Suppressor macrophage treated with lipopolysaccharide for 4 hours (primary cell): Measurements from ENCODE around the gene UBL4B.
A peak's percentile ranks its signal among the peaks of the same experiment; 100 is the strongest.

Experiments used
- DNase-seq: peaks from one replicate; pipeline ENCODE4 v3.0.0-alpha.2; 2020

The UBL4B gene

DNA sequence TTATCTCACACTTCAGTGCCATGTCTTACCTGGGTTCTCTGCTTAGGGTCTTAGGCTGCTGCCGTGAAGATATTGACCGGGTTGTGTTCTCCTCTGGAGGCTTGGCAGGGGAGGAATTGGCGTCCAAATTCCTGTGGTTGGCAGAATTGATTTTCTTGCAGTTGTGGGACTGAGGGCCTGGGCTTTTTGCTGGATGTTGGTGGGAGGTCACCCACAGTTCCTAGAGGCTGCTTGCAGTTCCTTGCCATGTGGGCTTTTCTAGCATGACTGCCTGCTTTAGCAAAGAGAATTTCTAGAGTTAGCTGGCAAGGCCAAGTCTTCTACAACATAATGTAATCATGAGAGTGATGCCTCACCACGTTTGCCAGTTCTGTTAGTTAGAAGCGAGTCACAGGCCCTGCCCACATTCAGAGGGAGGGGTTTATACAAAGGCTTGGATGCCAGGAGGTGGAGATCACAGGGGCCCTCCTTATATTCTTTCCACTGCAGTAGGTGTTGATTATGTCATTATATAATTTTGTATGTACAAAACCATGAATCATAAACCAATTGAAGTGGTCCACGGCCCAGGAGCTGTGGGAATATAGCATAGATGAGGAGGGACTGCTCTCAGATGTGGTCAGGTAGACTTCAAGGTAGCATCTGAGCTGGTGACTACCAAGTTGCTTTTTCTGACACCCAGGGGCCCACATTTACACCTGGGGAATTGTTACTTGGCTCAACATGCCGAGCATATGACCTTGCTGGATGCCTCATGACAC, 6.6 kb downstream of the UBL4B start:
- peak; percentile 23 for DNase-seq

DNA sequence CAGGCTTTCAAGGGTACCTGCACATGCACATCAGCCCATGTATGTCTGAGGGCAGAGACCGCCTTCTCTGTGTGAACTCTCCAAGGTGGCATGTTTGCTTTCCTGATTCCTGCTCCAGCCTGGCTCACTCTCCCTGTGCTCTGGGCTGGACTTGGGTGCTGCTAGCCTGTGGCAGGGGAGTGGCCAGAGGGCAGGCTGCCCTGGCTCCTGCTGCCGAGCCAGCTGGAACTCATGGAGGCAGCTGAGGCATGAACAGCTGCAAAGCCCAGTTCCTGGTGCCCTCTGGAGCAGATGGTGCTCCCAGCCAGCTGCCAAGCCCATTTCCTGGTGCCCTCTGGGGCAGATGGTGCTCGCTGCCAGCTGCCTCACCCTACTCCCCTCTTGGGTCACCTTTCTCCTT, 7.6 kb downstream of the UBL4B start:
- DNase-seq: no peak

DNA sequence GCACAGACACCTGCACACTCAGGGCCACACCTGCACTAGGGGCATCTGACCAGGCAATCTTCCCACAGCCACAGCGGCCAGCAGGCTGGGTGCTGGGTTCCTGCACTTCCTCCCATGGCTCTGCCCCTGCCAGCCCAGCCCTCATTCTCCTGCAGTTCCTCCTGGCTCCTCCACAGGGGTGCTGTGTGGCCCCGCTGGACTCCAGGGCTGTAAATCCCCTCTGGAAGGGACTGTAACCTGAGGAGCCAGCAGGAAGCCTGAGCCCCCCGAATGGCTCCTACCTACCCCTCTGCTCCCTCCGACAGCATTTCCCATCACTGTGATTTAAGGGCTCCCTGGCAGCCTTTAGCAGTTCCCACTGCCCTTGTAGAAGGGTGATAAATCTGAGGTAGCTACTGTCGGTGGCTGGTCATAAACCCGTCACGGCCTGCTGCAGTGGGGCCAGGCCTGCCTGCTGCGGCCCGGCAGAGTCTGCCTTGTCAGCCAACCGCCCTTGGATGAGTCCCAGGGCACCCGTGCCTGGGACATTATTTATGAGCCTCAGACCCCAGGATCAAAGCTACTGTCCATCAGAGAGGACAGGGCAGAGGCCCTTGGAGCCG, 8.8 kb downstream of the UBL4B start:
- DNase-seq: no peak

DNA sequence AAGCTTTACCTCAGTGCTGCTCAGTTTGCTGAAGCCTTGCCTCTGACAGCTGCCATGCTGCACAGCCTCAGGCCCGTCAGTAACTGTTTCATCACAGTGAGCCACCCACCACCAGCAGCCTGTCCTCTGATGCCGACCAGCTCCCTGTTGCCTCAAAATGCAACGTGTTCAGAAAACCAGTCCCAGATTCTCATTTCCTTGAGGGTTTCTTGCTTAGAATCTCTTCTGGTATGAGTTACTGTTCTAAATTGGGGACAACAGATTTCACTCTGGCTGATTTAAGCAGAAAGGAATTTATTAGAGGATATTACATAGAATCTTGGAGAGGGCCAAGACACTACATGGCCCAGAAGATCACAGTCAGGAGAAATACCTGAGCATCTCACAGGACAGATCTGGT, 11.0 kb downstream of the UBL4B start:
- no peak for DNase-seq

DNA sequence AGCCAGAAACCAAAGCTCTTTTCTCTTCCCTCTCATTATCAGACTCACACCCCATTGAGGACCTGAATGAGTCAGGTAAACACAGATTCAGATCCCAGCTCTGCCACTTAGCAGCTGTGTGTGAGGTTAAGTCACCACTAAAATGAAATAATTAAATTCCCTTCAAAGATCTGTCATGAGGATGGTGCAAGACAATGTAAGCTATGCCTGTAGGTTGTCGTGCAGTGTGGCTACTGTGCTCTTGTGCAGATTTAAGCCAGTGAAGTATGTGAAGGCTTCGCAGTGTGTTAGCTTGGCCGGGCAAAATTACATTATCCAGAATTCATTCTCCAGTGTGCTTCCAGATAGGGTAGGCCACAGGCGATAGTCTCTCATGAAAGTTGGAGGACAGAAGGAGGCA, 13.6 kb downstream of the UBL4B start:
- DNase-seq: no peak

DNA sequence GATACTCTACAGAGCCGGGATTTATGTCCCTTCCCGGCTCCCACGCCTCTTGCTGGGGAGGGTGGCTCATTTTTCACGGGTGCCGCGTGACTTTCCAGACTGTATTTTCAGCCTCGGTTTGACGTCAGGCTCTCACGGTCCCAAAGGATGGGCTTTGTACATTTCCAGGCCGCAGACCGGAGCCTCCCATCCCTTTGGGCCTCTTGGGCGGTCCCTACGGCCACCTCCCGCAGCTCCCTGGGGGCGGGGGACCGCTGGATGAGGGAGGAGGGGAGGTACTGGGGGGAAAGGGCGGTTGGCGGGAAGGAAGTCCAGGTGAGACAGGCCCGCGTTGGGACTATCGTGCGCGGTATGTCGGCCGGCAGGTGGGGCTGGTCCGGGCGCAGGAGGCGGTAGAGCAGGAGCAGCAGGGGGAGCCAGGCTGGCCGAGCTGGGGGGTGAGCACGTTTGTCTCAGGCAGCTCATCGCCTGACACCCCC, 17.9 kb downstream of the UBL4B start:
- no peak for DNase-seq

DNA sequence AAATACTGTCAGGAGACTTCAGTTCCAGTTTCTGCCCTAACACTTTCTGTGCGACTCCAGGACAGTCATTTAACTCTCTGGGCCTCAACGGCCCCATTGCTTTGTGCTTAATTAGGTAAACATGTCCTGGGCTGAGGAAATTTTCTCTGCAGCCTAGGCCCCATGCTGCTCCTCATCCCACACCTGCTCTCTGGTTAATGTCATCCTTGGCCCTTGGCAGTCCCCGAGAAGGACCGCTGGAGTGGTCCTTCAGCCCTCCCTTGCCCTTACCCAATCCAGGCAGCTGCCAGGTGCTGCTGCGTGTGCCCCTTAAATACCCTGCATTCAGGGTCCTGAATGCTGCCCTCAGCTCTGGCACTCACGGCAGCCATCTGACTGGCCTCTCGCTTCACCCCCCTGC, 18.7 kb downstream of the UBL4B start:
- no peak for DNase-seq

DNA sequence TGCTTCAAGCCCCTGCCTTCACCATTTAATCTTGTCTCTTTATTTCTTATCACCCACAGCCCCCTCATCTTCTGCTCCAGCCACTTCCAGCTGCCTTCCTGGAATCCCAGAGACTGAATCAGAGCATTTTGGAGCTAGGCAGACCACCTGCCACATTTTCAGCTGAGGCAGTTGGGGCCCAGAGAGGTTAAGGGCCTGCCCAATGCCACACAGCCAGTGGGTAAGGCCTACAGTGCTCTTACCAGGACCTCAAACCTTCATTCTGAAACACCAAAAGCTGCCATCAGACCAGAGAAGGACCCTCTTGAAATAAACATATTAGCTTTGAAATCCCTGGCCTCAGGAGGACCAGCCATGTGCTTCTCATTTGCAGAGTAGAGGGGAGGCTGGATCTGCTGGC, 20.4 kb downstream of the UBL4B start:
- no peak for DNase-seq

DNA sequence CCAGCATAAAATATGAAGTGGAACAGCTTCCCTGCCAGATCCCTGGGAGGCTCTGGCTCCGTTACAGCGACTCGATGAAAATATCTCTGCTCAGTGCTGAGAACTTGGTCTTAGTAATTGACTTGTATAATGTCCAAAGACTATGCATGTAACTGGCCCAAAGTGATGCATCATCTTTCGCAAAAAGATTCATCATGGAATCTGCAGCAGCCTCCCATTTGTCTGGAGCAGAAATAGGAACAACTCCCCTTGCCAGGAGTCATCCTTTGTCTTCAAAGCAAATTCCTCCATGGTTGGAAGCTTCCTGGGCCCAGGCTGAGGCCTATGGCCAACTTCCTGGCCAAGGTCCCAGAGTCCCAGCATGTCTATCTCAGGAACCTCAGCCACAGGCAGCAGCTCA, 21.2 kb downstream of the UBL4B start:
- no peak for DNase-seq

DNA sequence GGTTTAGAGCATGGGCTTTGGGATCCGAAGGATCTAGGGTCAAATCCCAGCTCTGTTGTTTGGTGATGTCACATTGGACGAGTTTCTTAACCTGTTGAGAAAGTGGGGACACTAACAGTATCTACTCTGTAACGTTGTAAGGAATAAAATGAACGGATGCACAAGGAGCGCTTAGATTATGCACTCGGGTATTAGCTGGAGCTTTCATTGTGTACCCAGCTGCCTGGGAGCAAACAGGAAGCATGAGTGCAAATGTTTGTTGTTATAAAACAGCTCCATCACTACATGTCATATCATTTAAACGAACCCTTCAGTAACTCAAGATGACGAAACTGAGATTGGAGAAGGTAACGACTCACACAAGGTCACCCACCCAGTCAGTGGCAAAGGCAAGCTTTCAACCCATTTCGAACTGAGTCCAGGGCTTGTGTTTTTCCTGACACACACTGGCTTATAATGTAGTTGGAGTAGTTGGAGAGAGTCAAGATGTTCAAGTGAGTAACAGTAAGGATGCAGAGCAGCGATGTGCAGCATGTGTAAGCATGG, 21.9 kb downstream of the UBL4B start:
- DNase-seq: no peak

DNA sequence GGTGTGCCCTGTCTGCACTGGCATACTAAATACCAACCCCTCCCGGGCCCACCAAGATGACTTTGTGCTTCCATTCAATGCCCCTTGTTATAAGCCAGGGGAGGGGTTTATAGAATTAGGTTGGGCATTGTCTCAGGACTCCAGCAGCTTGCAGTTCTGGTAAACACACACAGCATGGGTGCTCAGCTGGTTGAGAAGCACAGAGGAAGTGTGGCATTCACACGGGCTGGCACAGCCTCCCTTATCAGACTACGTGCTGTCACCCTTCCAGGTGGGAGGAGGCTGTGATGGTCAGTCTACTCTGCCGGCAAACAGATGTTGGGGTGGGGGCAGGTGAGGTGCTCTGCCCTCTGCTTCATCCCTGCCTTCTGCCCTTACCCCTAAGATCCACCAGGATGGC, 23.0 kb downstream of the UBL4B start:
- no peak for DNase-seq

DNA sequence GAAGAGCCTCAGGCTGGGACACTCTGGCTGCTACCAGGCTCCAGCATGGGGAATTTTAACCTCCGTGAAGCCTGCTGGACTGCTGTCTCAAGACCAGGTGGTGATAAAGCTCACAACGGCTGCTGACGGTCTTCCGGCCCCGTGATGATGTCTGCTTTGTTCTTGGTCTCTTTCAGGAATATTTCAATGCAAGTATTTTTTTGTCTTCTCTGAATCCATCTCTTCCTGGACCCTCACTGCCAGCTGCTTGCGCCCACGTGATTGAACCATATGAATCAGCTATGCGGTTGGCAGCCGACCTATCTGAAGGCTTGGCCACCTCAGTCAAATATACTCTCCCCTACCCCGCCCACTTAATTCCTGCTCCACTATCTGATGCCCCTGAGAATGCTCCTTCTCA, 23.4 kb downstream of the UBL4B start:
- no peak for DNase-seq

DNA sequence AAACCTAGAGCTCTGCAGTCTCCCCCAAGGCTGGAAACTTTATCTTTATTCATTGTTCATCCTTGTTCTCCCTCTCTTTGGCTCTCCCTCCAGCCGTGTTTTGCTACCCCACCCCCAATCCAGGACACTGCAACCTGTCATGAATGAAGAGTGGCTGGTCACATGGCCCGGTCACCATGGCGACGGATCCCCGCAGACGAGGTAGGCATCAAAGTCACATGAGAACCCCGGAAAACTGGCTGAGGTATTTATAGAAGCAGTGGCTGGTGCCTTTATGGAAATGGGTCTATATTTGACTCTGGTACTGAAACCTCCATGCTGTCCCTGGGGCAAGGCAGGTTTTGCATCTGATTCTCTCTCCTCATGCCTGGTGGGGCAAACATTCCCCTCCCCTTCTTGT, 24.7 kb downstream of the UBL4B start:
- DNase-seq: no peak

DNA sequence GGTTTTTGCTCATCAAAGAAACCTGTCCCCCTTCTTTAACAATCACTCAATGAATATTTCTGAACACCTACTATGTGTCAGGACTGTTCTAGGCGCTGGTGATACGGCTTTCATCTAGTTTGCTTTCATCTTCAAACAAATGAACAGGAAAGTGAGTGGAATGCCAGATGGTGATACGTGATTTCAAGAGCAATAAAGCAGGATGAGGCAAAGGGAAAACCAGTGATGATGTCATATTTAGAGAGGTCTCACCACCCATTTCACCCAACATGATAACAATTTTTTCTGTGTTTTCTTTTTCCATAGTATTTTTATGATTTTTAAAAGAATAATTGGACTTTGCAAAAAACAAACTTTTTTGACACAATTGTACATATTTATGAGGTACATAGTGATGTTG, 26.7 kb downstream of the UBL4B start:
- DNase-seq: no peak

DNA sequence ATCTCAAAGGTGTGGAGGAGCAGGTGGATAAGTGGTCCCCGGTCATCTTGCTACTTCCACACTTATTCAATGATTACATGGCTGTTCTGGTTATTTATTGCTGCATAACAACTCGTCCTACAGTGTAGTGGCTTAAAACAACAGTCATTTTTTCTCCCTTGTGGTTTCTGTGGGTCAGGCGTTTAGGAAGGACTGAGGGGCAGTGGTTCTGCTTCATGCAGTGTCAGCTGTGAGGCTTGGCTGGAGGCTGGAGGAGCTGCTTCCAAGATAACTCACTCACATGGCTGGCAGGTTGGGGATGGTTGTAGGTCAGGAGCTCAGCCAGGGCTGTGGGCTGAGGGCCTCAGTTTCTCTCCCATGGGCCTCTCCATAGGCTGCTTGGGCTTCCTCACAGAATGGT, 32.1 kb downstream of the UBL4B start:
- no peak for DNase-seq

DNA sequence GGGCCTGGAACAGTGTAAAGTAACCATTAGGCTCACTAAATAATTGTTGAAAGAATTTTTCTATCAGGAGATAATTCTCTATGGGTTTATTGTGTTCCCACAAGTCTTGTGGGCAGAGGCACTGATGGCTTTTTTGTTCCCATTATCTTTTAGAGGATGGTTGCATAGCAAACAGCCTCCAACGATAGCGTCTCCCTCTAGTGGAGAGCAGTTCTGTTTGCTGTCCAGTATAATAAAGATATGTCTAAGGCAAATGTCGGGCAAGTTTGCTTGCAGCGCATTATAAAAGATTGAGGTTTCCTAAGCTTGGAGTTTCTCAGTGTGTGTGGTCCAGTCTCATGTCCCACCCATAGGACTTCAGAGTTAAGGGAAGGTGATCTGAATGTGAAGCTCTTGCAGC, 36.7 kb downstream of the UBL4B start:
- no peak for DNase-seq

DNA sequence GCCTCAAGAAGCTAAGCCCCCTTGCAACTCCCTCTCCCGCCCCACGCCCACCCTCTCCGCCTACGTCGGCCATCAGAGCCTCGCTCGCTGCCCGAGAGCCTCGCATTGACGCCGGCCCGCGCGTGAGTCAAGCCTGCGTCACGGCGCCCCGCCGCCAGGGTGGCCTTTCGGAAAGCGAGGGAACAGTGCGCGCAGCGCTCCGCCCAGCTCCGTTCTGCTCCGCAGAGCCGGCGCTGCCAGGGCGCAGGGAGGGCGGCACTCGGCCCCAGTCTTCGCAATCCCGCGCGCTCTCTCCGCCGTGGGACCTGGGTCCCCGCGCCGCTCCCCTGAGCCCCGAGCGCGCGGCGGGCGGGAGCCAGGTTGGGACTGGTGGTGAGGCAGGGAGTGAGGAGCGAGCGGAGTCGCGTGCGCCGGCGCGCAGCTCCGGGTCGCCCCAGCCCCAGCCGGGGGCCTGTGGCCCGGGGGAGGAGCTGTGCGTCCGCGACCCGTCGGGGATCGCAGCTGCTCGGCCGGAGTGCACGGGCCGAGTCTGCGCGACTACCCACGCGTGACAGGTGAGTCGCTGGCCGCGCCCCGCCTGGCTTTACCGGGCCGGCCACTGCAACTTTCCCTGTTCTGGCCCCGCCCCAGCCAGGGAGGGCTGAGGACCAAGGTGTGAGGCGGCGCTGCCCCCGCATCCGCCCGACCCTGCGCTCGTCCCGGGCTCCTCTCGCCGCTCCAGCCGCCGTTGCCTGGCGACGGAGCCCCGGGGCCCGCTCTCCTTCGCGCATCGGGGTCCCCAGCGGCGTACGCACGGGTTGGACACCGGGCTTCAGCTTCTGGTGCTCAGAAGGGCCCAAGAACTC, 38.3 kb downstream of the UBL4B start, which contains the start of gene SLC6A17:
Gene SLC6A17, plus strand, starts transcription at position 165 of the 845 bp plus-strand sequence. CDS start 16,436 bp downstream, outside the sequence.
- DNase-seq: peak; percentile 63

DNA sequence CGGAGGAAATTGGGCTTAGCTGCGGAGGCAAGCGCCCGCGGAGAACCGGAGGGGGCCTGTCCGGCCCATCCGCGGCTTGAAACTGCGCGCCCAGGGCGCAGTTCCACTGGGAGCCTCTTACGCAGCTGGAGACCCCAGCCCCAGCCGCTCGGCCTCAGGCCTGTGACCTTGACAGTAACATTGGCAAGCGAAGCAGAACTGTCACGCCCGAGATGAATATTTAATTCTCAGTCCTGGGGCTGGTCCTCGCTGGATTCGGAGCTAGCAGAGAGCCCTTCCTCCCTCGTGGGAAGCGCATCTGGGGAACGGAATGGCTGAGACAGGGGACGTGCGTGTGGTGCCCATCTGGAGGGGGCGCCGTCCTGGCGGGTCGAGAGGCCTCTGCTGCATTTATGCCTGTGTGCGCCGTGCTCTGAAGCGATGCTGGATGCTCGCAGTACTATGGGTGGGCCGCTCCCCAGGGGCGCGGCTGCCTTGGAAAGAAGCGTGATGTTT, 39.0 kb downstream of the UBL4B start:
- DNase-seq: no peak

DNA sequence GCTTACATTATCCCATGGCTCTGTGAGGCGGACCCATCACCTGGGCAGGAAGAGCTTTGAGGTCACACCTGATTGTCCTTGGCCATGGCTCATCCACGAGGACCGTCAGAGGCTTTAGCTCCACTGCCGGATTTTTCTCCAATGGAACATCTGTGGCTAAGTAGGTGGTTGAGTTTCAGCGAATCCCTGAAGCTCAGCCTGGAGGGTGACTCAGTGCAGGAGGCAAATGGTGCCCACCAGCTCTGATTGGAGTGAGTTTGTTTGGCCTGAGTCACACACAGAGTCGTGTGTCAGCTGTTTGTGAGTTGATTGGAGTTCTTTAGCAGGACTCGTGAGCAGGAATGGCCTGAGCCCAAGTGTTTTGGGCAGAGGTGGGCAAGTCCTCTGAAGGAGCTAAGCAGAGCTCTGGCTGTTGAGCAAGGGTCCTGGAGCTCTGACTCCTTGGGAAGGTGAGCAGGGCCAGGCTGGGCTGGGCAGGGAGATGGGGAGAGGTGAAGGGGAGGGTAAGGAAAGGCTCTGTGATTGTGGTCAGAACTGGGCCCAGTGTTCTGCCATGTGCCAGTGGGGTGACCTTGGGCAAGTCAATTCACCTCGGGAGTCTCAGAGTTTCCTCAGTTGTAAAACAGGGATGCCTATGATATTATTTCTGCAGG, 40.0 kb downstream of the UBL4B start:
- DNase-seq: no peak

DNA sequence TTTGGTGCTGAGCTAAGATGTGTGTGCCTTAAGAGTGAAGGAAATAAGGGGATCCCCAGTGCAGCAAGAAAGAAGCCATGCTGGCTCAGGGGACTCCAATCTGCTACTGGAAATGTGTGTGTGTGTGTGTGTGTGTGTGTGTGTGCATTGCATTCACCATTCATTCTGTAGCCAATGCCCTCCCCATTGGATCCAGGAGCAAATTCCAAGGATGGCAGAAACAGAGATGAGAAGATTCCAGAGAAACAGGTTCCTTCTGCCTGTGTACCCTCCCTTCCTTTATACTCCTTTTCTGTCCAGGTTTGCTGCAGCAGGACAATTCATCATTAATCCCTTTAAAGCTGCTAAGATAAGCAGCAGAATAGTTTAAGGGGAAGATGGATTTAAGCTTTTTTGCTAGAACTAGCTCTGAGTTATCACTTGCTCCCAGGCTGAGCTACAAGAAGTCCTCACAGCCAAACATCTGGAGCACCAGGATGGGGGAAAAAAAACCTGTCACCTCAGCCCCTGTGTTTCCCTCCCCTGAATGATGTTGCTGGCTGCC, 41.2 kb downstream of the UBL4B start:
- DNase-seq: no peak

DNA sequence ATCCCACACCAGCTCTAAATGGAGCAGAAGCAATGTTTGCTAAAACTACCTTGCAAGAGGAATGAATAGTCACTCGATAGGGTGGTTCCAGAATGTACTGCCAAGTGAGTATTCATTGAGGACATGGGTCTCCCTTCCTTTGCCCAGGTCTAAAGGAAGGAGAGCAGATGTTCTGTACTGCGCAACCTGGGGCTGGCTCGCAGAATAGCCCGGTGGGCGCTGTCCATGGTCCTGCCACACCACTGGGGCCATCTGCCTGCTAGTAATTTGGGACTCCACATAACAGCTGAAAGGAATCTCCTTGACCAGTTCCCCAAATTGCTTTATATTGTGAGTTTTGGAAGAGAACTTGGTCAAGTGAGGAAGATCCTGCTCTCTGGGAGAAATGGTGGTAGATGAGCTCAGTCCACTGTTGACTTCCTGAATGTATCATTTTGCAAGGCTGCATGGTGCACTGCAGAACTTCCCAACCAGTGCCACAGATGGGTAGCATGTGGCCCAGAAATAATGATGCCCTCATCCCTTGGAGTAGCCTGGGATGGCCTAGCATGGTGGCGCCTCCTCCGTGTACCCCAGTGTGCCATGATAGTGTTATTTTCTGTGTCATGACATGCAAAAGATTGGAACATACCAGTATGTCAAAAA, 43.8 kb downstream of the UBL4B start:
- peak; percentile 44 for DNase-seq

DNA sequence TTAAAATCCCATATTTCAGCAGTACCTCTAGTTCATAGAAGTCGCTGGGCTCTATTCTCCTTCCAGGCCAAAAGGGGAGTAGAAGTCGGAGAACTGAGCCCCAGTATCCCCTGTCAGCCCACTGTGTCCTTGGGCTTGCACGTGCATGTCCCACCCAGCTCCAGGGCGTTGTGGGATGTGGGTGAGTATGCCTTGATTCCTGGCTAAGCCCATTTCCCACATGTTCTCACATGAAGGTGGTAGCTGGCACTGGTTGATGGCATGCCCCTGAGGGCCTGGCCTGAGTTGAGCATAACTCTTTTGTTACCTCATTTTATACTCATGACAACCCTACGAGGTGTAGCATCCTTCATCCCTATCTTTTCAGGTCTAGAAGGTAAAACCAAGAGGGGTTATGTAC, 46.0 kb downstream of the UBL4B start:
- DNase-seq: no peak
